Esophagus muscularis mucosa (tissue), 4 donors: Measurements from ENCODE around the gene FAAP100. TPM values are rescaled to one million over a fixed set of nuclear protein-coding genes. Genes with fewer than 3 reads are reported as not detected.
A peak's percentile ranks its signal among the peaks of the same experiment; 100 is the strongest.

Source experiments
- DNase-seq: peaks from one replicate; pipeline ENCODE4 v3.0.0-alpha.2; 2017; ENCODE audit errors: extremely low spot score
- H3K27ac ChIP-seq, 4 donors: fragments of 200-600 bp; sonication (generic); replicated peaks in 1 of 4; 1 replicate in 3 of 4; 2 replicates in 1 of 4; pipeline ENCODE4 v1.5.1; 2016 to 2019; ENCODE audit warnings: mild to moderate bottlenecking in 1 of 4
- H3K27me3 ChIP-seq, 4 donors: fragments of 200-600 bp; sonication (generic); one replicate each; pipeline versions ENCODE4 v1.5.1 to v1.6.0; 2016 to 2019
- H3K36me3 ChIP-seq, 4 donors: fragments of 200-600 bp; sonication (generic); one replicate each; pipeline ENCODE4 v1.5.1; 2016 to 2019
- H3K4me1 ChIP-seq, 4 donors: fragments of 200-600 bp; sonication (generic); one replicate each; pipeline ENCODE4 v1.5.1; 2016 to 2019
- H3K4me3 ChIP-seq, 4 donors: fragments of 200-600 bp; sonication (generic); 1 replicate in 2 of 4; 2 replicates in 2 of 4; pipeline ENCODE4 v1.5.1; 2016 to 2019; ENCODE audit warnings: mild to moderate bottlenecking in 4 of 4, moderate library complexity in 1 of 4
- H3K9me3 ChIP-seq, 4 donors: fragments of 200-600 bp; sonication (generic); 1 replicate in 3 of 4; 2 replicates in 1 of 4; pipeline ENCODE4 v1.5.1; 2016 to 2019
- CTCF ChIP-seq, 3 experiments: fragments of 200-600 bp in 2 of 3; fragments of 450-650 bp in 1 of 3; sonication (generic) in 2 of 3; IDR thresholded peaks; one replicate each; pipeline ENCODE4 v1.5.1; 2017 to 2019; ENCODE audit warnings: antibody characterized with exemption in 3 of 3, mild to moderate bottlenecking in 2 of 3, moderate library complexity in 1 of 3
- EP300 ChIP-seq: sonication (generic); formaldehyde crosslinking; IDR thresholded peaks from one replicate; pipeline ENCODE4 v1.6.1; 2017; ENCODE audit warnings: antibody characterized with exemption
- POLR2A ChIP-seq: fragments of 450-650 bp; IDR thresholded peaks from one replicate; pipeline ENCODE4 v1.6.1; 2017; ENCODE audit warnings: antibody characterized with exemption, moderate library complexity, mild to moderate bottlenecking, low read depth
- POLR2AphosphoS5 ChIP-seq, 2 donors: sonication (generic); formaldehyde crosslinking; IDR thresholded peaks; one replicate each; pipeline ENCODE4 v1.6.1; 2017; ENCODE audit warnings: antibody characterized with exemption in 2 of 2
- WGBS: methylation state at CpG from one replicate; pipeline ENCODE4 v1.1.5; 2018; 5-methylcytosine and 5-hydroxymethylcytosine counted together
- intact Hi-C: fragments of 100-400 bp; cut with DNase I; formaldehyde crosslinking; loops from one replicate; pipeline ENCODE4 v1.15.1; 2023
- total RNA-seq, 4 donors: library from RNA; depleted of rRNA; stranded (reverse); fragments of >200 nt; gene quantifications; one replicate each; pipeline versions ENCODE4 v1.1.0 to v1.2.1, GENCODE V29; 2016

FAAP100 gene
- total RNA-seq, 4 donors from 2014 or later = 13.7 to 33.3 (median 18.6) TPM

- no peak overlapping the region for H3K27ac ChIP-seq
- H3K36me3 ChIP-seq = no peaks in the 10 kb centered on the region
- peaks cover 0 to 50% (median 41%) of the 10 kb centered on the region in 4 donors for H3K27me3 ChIP-seq
- no peak for DNase-seq
- intact Hi-C loops = no loop called here
- 73% methylated on average over 17 of the region's 26 CpGs for WGBS
- peaks cover 31 to 51% (median 42%) of the 10 kb centered on the region in 4 donors for H3K4me1 ChIP-seq
- no peak overlapping the region for H3K4me3 ChIP-seq
- TF ChIP-seq CTCF (IDR thresholded peaks at IDR 0.05) = no peak
- no peak for TF ChIP-seq EP300
- TF ChIP-seq POLR2A = no peak
- TF ChIP-seq POLR2AphosphoS5 (IDR thresholded peaks at IDR 0.05) = no peak
- no peaks in the 10 kb centered on the region for H3K9me3 ChIP-seq
These were observed 29.4 kb downstream of the FAAP100 start for GRCh38 chr17:81522491-81523401.

GRCh38 chr17:81520021-81520901 lies 31.9 kb downstream of the FAAP100 start:
- peaks cover 54 to 69% (median 59%) of the 10 kb centered on the region in 4 donors for H3K4me1 ChIP-seq
- DNase-seq = no peak
- no peaks in the 10 kb centered on the region for H3K36me3 ChIP-seq
- H3K9me3 ChIP-seq = no peaks in the 10 kb centered on the region
- TF ChIP-seq EP300 (no peak), POLR2AphosphoS5 (IDR thresholded peaks at IDR 0.05) (no peak), CTCF (IDR thresholded peaks at IDR 0.05) (no peak), POLR2A (no peak)
- no peak overlapping the region for H3K4me3 ChIP-seq
- peak overlapping the region in 1 of 4 donors; percentile 100 for H3K27ac ChIP-seq
- intact Hi-C loops = no loop called here
- peaks cover 0 to 25% (median 22%) of the 10 kb centered on the region in 4 donors for H3K27me3 ChIP-seq
- WGBS = 65% methylated on average over 4 of the region's 14 CpGs

GRCh38 chr17:81519284-81520020 lies 32.7 kb downstream of the FAAP100 start:
- Histone ChIP-seq H3K4me1 (peaks cover 54 to 69% (median 59%) of the 10 kb centered on the region in 4 donors), H3K4me3 (peak overlapping the region; percentile 88 to 94 (median 91)), H3K27ac (peak overlapping the region; percentile 100), H3K36me3 (no peaks in the 10 kb centered on the region), H3K9me3 (no peaks in the 10 kb centered on the region), H3K27me3 (peaks cover 0 to 17% (median 16%) of the 10 kb centered on the region in 4 donors)
- 17% methylated on average over 12 of the region's 61 CpGs for WGBS
- TF ChIP-seq POLR2AphosphoS5 (IDR thresholded peaks at IDR 0.05) = peak in 1 of 2 donors; percentile 20
- no peak for TF ChIP-seq EP300
- TF ChIP-seq POLR2A = no peak
- TF ChIP-seq CTCF (IDR thresholded peaks at IDR 0.05) = peak; percentile 28 to 58 (median 41)
- intact Hi-C loops = loop anchor here (5.0 kb wide), 1 partner anchor 33 kb away; the partner anchor contains the start of gene FAAP100
- no peak for DNase-seq

- DNase-seq = no peak
- intact Hi-C loops = loop anchor here (5.0 kb wide), 1 partner anchor 33 kb away; the partner anchor contains the start of gene FAAP100
- Histone ChIP-seq H3K4me1 (peaks cover 54 to 69% (median 61%) of the 10 kb centered on the region in 4 donors), H3K9me3 (no peaks in the 10 kb centered on the region), H3K36me3 (no peaks in the 10 kb centered on the region), H3K4me3 (peak overlapping the region; percentile 88 to 94 (median 91)), H3K27me3 (peaks cover 0 to 11% (median 10%) of the 10 kb centered on the region in 4 donors), H3K27ac (peak overlapping the region; percentile 100)
- TF ChIP-seq POLR2AphosphoS5 (IDR thresholded peaks at IDR 0.05) = no peak
- TF ChIP-seq EP300 = no peak
- no peak for TF ChIP-seq CTCF (IDR thresholded peaks at IDR 0.05)
- no peak for TF ChIP-seq POLR2A
- WGBS = 0% methylated on average over 3 of the region's 47 CpGs
These were observed 33.3 kb downstream of the FAAP100 start for GRCh38 chr17:81518785-81519283.
